Upper lobe of left lung (tissue), 6 donors: ENCODE measurements around the gene SPSB1. TPM values are rescaled to one million over a fixed set of nuclear protein-coding genes. Genes with fewer than 3 reads are reported as not detected.

Experiments used
- ATAC-seq, 2 donors: fragments of 200-7000 bp; cut with Tn5 transposase; one replicate each; pipeline ENCODE4 v1.9.1; 2022; ENCODE audit warnings: mild to moderate bottlenecking in 2 of 2, moderate library complexity in 2 of 2; ENCODE audit not compliant: low FRiP score in 2 of 2
- DNase-seq, 2 donors: peaks; one replicate each; pipeline ENCODE4 v3.0.0-alpha.2; 2019 to 2020
- H3K27ac ChIP-seq, 4 donors: fragments of 200-600 bp; sonication (generic); one replicate each; pipeline ENCODE4 v1.5.1; 2016 to 2019
- H3K27me3 ChIP-seq, 4 donors: fragments of 200-600 bp; sonication (generic); one replicate each; pipeline ENCODE4 v1.5.1; 2017 to 2019
- H3K36me3 ChIP-seq, 4 donors: fragments of 200-600 bp; sonication (generic); one replicate each; pipeline ENCODE4 v1.5.1; 2016 to 2019
- H3K4me1 ChIP-seq, 4 donors: fragments of 200-600 bp; sonication (generic); one replicate each; pipeline ENCODE4 v1.5.1; 2018 to 2019
- H3K4me3 ChIP-seq, 4 donors: fragments of 200-600 bp; sonication (generic); one replicate each; pipeline ENCODE4 v1.5.1; 2017 to 2019; ENCODE audit warnings: mild to moderate bottlenecking in 2 of 4, moderate library complexity in 1 of 4
- H3K9me3 ChIP-seq, 4 donors: fragments of 200-600 bp; sonication (generic); one replicate each; pipeline ENCODE4 v1.5.1; 2018 to 2019
- EP300 ChIP-seq, 4 donors: sonication (generic); formaldehyde crosslinking; IDR thresholded peaks; one replicate each; pipeline ENCODE4 v1.5.1; 2017; ENCODE audit warnings: antibody characterized with exemption in 4 of 4, control low read depth in 2 of 4
- POLR2A ChIP-seq, 4 donors: fragments of 450-650 bp; IDR thresholded peaks; one replicate each; pipeline ENCODE4 v1.5.1; 2016 to 2017; ENCODE audit warnings: antibody characterized with exemption in 4 of 4, mild to moderate bottlenecking in 2 of 4
- POLR2AphosphoS5 ChIP-seq, 2 donors: sonication (generic); formaldehyde crosslinking; IDR thresholded peaks; one replicate each; pipeline ENCODE4 v1.5.1; 2017; ENCODE audit warnings: antibody characterized with exemption in 2 of 2
- WGBS, 2 donors: methylation state at CpG; one replicate each; pipeline ENCODE4 v1.1.5; 2017 to 2018; 5-methylcytosine and 5-hydroxymethylcytosine counted together
- total RNA-seq, 6 donors: library from RNA; depleted of rRNA in 4 of 6; stranded (reverse); fragments of >200 nt in 4 of 6; gene quantifications; one replicate each; pipeline versions ENCODE4 v1.1.0 to v1.2.1, GENCODE V29; 2016 to 2021
- TF ChIP-seq, protein P1 (sequence below), 6 experiments: fragments of 450-650 bp in 4 of 6; fragments of 200-600 bp in 2 of 6; sonication (generic) in 2 of 6; IDR thresholded peaks; one replicate each; pipeline ENCODE4 v1.5.1; 2016 to 2019; ENCODE audit warnings: antibody characterized with exemption in 6 of 6
- donor health status: DM: no; HTN: no; CAD: no; lungs with moderate emphysema.
- donor health status: DM: no; HTN: yes; CAD: no; lungs with severe emphysema.

SPSB1 gene
- total RNA-seq, 6 donors from 2014 or later, result 21.0 to 49.1 (median 30.3) TPM

DNA sequence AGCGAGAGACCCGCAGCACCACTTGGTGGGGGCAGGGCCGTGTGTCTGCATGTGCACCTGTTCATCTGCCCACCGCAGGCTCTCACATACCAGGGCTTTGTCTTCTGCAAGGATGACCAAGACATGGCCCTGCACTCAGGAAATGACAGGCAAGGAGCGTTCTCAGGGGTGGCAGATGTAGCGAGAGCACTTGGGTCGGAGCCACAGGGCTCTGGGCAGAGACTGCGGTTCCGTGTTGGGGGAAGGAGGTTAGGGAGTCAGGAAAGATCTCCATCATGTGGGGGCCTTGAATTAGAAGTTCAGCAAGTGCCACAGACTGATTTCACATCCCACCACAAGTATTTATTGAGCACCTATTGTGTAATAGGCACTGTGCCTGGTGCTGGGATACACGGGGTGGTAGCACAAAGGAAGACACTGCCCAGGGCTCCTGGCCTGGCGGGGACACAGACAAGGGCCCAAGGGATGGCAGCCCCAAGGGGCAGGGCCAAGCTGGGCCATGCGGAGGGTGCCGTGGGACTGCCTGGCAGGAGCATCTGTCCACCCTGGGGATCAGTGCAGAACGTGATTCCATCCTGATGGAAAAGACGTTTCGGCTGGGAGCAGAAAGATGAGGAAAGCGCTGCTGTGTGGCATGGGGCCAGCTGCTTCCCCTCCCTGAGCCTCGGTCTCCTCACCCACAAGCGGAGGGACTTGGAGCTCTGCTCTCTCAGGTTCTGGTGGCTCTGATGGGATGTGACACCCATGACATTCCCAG lies 11.4 kb upstream of the SPSB1 start:
- ATAC-seq (no peak), DNase-seq (no peak)
- H3K36me3 ChIP-seq, result no peaks in the 10 kb centered on the region
- 80 to 87% methylated on average over 14 to 18 of the region's 19 CpGs for WGBS, 2 donors
- H3K27me3 ChIP-seq, result no peaks in the 10 kb centered on the region
- H3K27ac ChIP-seq, result no peak overlapping the region
- peaks cover 8 to 15% (median 10%) of the 10 kb centered on the region in 4 donors for H3K4me1 ChIP-seq
- no peak overlapping the region for H3K4me3 ChIP-seq
- TF ChIP-seq POLR2A (IDR thresholded peaks at IDR 0.05), result no peak
- TF ChIP-seq EP300 (IDR thresholded peaks at IDR 0.05), result no peak
- no peak for TF ChIP-seq POLR2AphosphoS5 (IDR thresholded peaks at IDR 0.05)
- TF ChIP-seq, protein P1, sequence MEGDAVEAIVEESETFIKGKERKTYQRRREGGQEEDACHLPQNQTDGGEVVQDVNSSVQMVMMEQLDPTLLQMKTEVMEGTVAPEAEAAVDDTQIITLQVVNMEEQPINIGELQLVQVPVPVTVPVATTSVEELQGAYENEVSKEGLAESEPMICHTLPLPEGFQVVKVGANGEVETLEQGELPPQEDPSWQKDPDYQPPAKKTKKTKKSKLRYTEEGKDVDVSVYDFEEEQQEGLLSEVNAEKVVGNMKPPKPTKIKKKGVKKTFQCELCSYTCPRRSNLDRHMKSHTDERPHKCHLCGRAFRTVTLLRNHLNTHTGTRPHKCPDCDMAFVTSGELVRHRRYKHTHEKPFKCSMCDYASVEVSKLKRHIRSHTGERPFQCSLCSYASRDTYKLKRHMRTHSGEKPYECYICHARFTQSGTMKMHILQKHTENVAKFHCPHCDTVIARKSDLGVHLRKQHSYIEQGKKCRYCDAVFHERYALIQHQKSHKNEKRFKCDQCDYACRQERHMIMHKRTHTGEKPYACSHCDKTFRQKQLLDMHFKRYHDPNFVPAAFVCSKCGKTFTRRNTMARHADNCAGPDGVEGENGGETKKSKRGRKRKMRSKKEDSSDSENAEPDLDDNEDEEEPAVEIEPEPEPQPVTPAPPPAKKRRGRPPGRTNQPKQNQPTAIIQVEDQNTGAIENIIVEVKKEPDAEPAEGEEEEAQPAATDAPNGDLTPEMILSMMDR (IDR thresholded peaks at IDR 0.05), result no peak
- H3K9me3 ChIP-seq, result no peaks in the 10 kb centered on the region

DNA sequence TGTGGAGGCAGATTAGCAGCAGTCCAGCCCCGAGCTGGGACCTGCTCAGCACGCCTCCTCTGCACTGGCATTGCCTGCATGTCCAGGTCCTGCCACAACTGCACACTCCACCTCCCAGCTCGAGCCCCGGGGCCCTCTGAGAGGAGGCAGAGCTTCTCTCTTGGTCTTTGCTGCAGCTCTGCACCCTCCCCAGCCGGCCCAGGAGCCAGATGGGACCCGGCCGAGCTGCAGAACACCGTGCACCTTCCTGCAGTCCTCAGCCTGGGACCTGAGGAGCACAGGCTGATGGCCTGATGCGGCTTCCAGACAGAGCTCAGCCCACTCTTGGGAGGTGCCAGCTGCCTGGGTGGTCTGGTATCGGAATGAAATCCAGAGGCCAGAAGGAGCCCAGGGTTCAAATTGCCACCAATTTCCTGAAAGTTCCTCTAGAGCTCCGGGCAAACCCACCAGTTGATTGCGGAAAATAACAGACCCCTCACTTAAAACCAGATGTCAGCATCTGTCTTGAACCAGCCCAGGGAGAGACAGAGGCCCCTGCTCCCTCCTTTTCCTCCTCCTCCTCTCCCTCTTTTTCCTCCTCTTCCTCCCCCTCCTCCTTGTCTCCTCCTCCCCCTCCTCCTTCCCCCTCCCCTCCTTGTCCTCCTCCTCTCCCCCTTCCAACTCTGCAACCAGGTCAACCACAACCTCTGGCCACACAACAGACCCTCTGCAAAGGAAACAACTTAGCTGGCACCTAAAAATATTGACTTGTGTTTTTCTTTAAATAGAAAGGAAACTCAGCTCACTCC lies 10.6 kb upstream of the SPSB1 start:
- 37 to 77% methylated on average over 6 to 7 of the region's 12 CpGs for WGBS, 2 donors
- TF ChIP-seq EP300 (IDR thresholded peaks at IDR 0.05) (no peak), POLR2A (IDR thresholded peaks at IDR 0.05) (no peak), POLR2AphosphoS5 (IDR thresholded peaks at IDR 0.05) (no peak)
- TF ChIP-seq, protein P1 (IDR thresholded peaks at IDR 0.05), result no peak
- ATAC-seq (no peak), DNase-seq (no peak)
- Histone ChIP-seq H3K4me1 (peaks cover 8 to 15% (median 10%) of the 10 kb centered on the region in 4 donors), H3K4me3 (no peak overlapping the region), H3K27ac (no peak overlapping the region), H3K9me3 (no peaks in the 10 kb centered on the region), H3K27me3 (no peaks in the 10 kb centered on the region), H3K36me3 (no peaks in the 10 kb centered on the region)

DNA sequence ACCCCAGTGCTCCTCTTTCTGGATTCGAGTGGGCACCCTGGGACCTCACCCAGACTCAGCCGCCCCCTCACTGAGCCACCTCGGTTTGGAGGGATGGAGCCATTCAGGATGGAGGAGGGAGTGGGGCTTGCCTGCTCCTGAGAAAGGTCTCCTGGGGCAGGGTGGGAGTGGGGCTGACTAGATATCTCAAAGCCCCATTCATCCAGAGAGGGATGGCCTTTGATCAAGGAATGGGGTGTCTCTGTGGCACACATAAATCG lies 10.1 kb upstream of the SPSB1 start:
- Histone ChIP-seq H3K27me3 (no peaks in the 10 kb centered on the region), H3K27ac (no peak overlapping the region), H3K36me3 (no peaks in the 10 kb centered on the region), H3K4me1 (peaks cover 8 to 15% (median 10%) of the 10 kb centered on the region in 4 donors), H3K9me3 (peaks cover 0 to under 1% (median 0%) of the 10 kb centered on the region in 4 donors), H3K4me3 (no peak overlapping the region)
- ATAC-seq (no peak), DNase-seq (no peak)
- WGBS, 2 donors, result 35 to 56% methylated on average over 3 to 4 of the region's 4 CpGs
- TF ChIP-seq POLR2AphosphoS5 (IDR thresholded peaks at IDR 0.05) (no peak), EP300 (IDR thresholded peaks at IDR 0.05) (no peak), POLR2A (IDR thresholded peaks at IDR 0.05) (no peak)
- TF ChIP-seq, protein P1 (IDR thresholded peaks at IDR 0.05), result no peak

DNA sequence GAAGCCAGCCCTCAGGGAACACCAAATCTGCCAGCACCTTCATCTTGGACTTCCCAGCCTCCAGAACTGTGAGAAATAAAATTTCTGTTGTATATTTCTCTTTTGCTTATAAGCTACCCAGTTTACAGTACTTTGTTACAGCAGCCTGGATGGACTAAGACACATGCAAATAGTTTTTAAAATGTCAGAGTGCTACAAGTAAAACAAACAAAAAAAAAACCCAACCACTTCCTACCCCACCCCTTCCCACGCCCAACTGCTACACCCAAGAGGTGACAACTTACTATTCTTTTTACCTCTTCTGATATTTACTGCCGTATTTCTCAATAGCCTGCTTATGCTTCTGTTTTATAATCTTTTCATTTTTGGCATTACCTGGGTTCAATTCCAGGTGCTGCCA lies 8.6 kb upstream of the SPSB1 start:
- H3K36me3 ChIP-seq, result no peaks in the 10 kb centered on the region
- no peak overlapping the region for H3K27ac ChIP-seq
- TF ChIP-seq POLR2A (IDR thresholded peaks at IDR 0.05) (no peak), EP300 (IDR thresholded peaks at IDR 0.05) (no peak), POLR2AphosphoS5 (IDR thresholded peaks at IDR 0.05) (no peak)
- TF ChIP-seq, protein P1 (IDR thresholded peaks at IDR 0.05), result no peak
- peaks cover 7 to 14% (median 13%) of the 10 kb centered on the region in 4 donors for H3K9me3 ChIP-seq
- WGBS, 2 donors, result 58 to 71% methylated on average over 2 of the region's 2 CpGs
- ATAC-seq (no peak), DNase-seq (no peak)
- H3K27me3 ChIP-seq, result no peaks in the 10 kb centered on the region
- H3K4me3 ChIP-seq, result no peak overlapping the region
- peaks cover 8 to 11% (median 10%) of the 10 kb centered on the region in 4 donors for H3K4me1 ChIP-seq
